SK-N-SH (cell line): ENCODE results near the gene MBD4.

Experiments
- CHD2 ChIP-seq: fragments of 150-350 bp; IDR thresholded peaks from 2 replicates; pipeline ENCODE4 v1.6.1; 2018; ENCODE audit warnings: low read length; ENCODE audit not compliant: partially characterized antibody
- EP300 ChIP-seq, 2 experiments: IDR thresholded peaks; 2 replicates each; pipeline versions ENCODE4 v1.4.0 to v1.6.1; 2012; ENCODE audit warnings: borderline replicate concordance in 1 of 2, low read depth in 1 of 2, low read length in 1 of 2
- EZH2phosphoT487 ChIP-seq: fragments of 200-600 bp; sonication (generic); IDR thresholded peaks from 2 replicates; pipeline ENCODE4 v1.6.1; 2017; ENCODE audit warnings: low read depth, mixed run types, mild to moderate bottlenecking, antibody characterized with exemption, moderate library complexity, borderline replicate concordance
- JUND ChIP-seq: IDR thresholded peaks from 2 replicates; pipeline ENCODE4 v1.4.0; 2012
- MEF2A ChIP-seq: IDR thresholded peaks from 2 replicates; pipeline ENCODE4 v1.4.0; 2012; ENCODE audit warnings: low read depth, borderline replicate concordance
- MXI1 ChIP-seq: IDR thresholded peaks from 2 replicates; pipeline ENCODE4 v1.6.1; 2012; ENCODE audit warnings: mild to moderate bottlenecking, low read depth, low read length, improper control_type of control experiment
- NRF1 ChIP-seq: IDR thresholded peaks from 2 replicates; pipeline ENCODE4 v1.6.1; 2012; ENCODE audit warnings: low read depth, mild to moderate bottlenecking, low read length
- POLR2AphosphoS5 ChIP-seq: IDR thresholded peaks from 2 replicates; pipeline ENCODE4 v1.6.1; 2012; ENCODE audit warnings: low read depth, low read length
- RAD21 ChIP-seq: IDR thresholded peaks from 2 replicates; pipeline ENCODE4 v1.6.1; 2012; ENCODE audit warnings: mild to moderate bottlenecking, low read length
- SMC3 ChIP-seq: IDR thresholded peaks from 2 replicates; pipeline ENCODE4 v1.6.1; 2012; ENCODE audit warnings: low read depth, low read length, improper control_type of control experiment
- TEAD4 ChIP-seq: IDR thresholded peaks from 2 replicates; pipeline ENCODE4 v1.4.0; 2012; ENCODE audit warnings: mild to moderate bottlenecking, borderline replicate concordance; ENCODE audit not compliant: insufficient read depth
- TF ChIP-seq, protein P1 (sequence below): fragments of 200-600 bp; sonication (generic); IDR thresholded peaks from 2 replicates; pipeline ENCODE4 v1.6.1; 2017; ENCODE audit warnings: antibody characterized with exemption, mild to moderate bottlenecking, moderate library complexity
- TF ChIP-seq, protein P2 (sequence below): IDR thresholded peaks from 2 replicates; pipeline ENCODE4 v1.6.1; 2012; ENCODE audit warnings: mild to moderate bottlenecking, low read depth, low read length, moderate library complexity

DNA sequence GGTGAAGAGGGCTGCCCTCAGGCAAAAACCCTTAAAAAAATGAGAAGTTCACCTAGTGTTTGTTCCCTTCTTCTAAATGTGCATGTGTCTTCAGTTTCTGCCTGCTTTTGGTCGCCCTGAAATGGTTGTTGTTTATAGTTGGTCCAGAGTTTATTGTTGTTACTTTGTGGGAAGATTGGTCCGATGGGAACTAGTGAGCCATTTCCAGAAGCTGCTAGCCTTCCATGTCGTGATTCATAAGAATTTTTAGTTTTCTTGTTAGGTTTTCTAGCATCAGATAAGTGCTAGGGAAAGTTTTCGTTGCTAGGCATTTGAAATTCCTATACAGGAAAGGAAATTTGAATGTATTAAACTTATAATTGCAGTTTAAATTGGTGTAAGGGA is 34.0 kb upstream of the MBD4 start:
- TF ChIP-seq, protein P1, sequence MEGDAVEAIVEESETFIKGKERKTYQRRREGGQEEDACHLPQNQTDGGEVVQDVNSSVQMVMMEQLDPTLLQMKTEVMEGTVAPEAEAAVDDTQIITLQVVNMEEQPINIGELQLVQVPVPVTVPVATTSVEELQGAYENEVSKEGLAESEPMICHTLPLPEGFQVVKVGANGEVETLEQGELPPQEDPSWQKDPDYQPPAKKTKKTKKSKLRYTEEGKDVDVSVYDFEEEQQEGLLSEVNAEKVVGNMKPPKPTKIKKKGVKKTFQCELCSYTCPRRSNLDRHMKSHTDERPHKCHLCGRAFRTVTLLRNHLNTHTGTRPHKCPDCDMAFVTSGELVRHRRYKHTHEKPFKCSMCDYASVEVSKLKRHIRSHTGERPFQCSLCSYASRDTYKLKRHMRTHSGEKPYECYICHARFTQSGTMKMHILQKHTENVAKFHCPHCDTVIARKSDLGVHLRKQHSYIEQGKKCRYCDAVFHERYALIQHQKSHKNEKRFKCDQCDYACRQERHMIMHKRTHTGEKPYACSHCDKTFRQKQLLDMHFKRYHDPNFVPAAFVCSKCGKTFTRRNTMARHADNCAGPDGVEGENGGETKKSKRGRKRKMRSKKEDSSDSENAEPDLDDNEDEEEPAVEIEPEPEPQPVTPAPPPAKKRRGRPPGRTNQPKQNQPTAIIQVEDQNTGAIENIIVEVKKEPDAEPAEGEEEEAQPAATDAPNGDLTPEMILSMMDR: no peak
- TF ChIP-seq NRF1 (no peak), EZH2phosphoT487 (no peak), SMC3 (no peak), POLR2AphosphoS5 (no peak), CHD2 (no peak), EP300 (IDR thresholded peaks at IDR 0.05; ENCODE audit: borderline replicate concordance in 1 of 2, low read depth in 1 of 2, low read length in 1 of 2) (no peak), MEF2A (no peak), RAD21 (no peak), MXI1 (no peak), TEAD4 (no peak), JUND (no peak)
- TF ChIP-seq, protein P2, sequence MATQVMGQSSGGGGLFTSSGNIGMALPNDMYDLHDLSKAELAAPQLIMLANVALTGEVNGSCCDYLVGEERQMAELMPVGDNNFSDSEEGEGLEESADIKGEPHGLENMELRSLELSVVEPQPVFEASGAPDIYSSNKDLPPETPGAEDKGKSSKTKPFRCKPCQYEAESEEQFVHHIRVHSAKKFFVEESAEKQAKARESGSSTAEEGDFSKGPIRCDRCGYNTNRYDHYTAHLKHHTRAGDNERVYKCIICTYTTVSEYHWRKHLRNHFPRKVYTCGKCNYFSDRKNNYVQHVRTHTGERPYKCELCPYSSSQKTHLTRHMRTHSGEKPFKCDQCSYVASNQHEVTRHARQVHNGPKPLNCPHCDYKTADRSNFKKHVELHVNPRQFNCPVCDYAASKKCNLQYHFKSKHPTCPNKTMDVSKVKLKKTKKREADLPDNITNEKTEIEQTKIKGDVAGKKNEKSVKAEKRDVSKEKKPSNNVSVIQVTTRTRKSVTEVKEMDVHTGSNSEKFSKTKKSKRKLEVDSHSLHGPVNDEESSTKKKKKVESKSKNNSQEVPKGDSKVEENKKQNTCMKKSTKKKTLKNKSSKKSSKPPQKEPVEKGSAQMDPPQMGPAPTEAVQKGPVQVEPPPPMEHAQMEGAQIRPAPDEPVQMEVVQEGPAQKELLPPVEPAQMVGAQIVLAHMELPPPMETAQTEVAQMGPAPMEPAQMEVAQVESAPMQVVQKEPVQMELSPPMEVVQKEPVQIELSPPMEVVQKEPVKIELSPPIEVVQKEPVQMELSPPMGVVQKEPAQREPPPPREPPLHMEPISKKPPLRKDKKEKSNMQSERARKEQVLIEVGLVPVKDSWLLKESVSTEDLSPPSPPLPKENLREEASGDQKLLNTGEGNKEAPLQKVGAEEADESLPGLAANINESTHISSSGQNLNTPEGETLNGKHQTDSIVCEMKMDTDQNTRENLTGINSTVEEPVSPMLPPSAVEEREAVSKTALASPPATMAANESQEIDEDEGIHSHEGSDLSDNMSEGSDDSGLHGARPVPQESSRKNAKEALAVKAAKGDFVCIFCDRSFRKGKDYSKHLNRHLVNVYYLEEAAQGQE: no peak
